Fibroblast of skin of left biceps (primary cell): ENCODE results near the gene SPC24.
"Not testable (repeated sequence)": the region's sequence is repeated elsewhere in the genome, so short reads cannot be mapped to it uniquely, and the experiment has no call there.

Experiments
- DNase-seq, 2 experiments: peaks; one replicate each; pipeline ENCODE4 v3.0.0-alpha.2; 2013; ENCODE audit warnings: low read depth in 2 of 2

The SPC24 gene

DNA sequence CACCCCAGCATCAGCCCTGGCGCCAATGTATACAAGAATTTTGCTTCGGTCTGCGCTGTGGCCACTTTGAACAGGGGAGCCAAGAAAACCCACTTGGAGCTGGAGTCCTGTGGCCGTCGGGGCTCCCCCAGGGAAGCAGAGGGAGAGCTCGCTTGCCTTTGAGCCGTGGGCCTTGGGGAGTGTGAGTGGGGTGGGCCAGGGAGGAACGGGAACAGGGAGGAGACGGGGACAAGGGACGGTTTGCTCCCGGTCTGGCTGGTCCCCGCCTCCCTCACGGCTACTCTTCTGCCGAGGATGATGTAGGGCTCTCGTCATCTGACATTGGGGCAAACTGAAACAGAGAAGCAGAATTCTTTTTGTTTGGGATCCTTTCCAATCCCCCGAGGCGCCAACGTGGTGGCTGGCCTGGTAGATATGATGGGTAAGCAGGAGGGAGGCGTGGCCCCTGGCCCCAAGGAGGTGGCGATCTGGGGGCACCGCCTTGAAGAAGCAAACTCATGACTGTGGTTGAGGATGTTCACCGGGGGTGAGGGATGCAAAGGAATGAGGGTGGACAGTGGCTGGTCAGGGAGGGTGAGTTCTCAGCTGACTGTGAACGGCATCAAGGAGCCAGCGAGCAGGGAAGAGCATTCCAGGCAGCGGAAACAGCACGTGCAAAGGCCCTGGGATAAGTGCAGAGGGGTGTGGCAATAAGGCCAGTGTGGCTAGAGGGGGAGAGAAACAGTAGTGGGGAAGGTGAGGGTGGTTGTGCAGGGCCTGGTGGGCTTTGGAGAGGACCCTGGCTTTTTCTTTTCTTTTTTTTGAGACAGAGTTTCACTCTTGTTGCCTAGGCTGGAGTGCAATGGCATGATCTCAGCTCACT, 10.9 kb upstream of the SPC24 start:
- DNase-seq = no peak

DNA sequence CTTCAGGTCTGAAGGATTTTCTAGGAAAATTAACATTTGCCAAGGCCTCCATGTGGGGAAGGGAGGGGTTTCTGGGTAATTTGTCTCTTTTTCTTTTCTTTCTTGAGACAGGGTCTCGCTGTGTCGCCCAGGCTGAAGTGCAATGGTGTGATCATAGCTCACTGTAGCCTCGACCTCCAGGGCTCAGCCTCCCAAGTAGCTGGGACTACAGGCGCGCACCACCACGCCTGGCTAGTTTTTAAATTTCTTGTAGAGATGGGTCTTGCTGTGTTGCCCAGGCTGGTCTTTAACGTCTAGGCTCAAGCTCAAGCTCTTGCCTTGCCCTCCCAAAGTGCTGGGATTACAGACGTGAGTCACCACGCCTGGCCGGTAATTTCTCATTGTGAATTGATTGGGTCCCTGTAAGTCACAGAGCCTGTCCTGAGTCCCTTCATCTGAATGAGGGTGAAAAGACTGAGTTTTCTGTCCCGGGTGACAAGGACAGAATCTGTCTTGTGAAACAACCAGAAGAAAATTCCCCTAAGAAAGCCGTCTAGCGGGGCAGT, 10.0 kb upstream of the SPC24 start:
- DNase-seq = no peak

DNA sequence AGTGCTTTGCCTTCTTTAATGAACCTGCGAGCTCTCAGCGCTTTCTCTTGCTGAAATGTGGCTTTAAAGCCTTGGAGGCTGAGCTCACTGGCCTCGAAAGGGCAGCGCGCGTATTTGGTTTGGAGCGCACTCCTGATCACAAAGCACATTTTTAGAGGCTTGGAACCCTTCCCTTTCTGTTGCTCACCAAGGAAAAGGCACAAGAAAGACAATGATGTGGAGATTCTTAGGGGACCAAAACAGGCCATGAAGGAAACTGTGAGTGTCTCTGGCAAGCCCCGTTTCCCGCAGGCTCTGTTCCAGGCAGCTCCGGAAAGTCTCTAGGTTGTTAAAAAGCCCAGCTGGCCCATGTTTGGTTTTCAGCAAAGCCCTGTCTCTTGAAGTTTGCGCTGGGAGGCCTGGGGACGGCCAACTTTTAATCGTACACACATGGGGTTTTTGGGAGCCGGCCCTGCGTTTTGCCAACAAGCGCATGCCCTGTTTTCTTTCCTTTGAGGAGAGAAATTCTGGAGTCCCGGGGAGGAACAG, 9.4 kb upstream of the SPC24 start:
- peak; percentile 66 for DNase-seq

DNA sequence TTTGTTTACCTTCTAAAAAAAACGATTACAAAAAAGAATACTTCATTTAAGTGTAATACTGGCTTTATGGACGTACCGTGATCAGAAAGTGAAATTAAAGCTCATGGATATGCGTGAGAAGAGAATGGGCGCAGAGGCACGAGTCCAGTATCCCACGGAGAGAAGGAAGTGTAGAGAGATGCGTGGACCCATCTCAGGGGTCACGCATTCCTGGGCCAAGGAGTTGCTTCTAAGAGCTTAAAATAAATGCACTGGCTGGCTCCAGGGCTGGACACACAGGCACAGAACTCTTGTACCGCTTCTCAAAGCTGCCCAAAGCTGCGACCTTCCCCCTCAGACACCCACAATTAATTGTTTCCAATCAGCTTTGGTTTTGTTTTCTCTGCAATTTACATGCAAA, 8.7 kb upstream of the SPC24 start:
- no peak for DNase-seq

DNA sequence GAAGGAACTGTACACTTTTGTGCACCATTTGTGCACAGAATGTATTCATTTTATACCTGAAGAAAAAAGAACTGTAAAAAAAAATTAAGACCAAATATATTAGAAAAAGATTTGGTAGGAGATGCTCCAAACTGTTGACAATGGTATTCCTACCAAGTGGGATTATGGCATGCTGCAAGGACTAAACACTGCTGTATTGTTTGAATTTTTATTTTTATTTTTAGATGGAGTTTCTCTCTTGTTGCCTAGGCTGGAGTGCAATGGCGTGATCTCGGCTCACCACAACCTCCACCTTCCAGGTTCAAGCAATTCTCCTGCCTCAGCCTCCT, 4.8 kb upstream of the SPC24 start:
- not testable (repeated sequence) for DNase-seq

DNA sequence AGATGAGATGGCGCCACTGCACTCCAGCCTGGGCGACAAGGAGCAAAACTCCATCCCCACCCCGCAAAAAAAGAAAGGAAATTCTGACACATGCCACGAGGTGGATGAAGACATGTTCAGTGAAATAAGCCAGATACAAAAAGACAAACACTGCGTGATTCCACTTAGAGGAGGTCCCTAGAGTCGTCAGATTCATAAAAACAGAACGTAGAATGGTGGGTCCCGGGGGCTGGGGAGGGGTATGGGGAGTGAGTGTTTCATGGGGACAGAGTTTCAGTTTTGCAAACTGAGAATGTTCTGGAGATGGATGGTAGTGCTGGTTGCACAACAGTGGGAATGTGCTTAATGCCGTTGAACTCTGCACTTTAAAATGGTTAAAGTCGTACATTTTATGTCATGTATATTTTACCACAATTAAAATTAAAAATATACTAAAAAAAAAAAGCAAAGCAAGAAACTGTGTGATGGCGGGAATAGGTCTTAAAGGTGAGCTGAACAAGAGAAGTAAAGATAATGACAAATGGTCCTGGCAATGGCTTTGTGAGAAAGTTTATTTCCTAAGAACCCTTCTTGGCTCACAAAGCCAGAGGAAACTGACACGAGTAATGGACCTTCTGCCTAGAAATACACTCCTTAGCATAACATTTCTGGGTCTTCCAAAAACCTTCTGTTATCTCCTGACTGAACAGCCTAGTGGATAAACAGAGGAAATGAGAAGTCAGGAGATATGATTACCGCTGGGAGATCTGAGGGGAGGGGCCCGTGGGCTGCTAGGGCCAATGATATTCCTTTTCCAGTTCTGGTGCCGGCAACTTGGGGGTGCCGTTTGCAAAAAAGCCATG, 4.2 kb upstream of the SPC24 start:
- DNase-seq = no peak

DNA sequence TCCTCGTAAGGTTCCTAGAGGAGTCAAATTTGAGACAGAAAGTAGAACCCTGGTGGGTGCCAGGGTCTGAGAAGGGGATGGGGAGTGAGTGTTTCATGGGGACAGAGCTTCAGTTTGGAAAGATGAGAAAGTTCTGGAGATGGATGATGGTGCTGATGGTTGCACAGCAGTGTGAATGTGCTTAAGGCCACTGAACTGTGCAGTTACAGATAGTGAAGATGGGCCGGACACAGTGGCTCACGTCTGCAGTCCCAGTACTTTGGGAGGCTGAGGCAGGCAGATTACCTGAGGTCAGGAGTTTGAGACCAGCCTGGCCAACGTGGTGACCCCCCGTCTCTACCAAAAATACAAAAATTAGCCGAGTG, 917 bp downstream of the SPC24 start:
- no peak for DNase-seq

DNA sequence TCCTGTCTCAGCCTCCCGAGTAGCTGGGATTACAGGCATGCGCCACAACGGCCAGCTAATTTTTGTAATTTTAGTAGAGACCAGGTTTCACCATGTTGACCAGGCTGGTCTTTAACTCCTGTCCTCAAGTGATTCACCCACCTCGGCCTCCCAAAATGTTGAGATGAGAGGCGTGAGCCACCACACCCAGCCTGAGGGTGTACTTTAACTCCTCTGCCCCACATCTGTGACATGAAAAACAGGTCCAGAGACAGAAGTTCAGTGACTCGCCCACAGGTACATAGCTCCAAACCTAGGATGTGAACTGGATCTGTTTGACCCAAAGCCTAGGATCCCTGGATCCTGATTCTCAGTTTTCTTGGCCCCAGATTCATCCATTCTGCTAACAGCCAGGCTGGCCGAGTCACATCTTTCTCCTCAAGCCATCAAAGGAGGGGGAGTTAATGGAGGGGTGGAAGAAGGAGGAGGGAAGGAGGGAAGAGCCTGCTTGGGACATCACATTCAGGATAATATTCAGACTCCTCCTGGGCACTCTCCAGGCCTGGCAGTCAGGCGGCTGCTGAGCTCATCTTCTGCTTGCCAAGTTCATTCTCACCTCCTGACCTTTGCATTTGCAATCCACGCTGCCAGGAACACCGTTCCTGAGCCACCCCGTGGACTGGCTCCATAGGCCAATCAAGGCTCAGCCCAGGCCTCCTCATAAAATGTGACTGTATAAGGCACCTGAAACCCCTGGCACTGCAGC, 3.1 kb downstream of the SPC24 start:
- DNase-seq = no peak

DNA sequence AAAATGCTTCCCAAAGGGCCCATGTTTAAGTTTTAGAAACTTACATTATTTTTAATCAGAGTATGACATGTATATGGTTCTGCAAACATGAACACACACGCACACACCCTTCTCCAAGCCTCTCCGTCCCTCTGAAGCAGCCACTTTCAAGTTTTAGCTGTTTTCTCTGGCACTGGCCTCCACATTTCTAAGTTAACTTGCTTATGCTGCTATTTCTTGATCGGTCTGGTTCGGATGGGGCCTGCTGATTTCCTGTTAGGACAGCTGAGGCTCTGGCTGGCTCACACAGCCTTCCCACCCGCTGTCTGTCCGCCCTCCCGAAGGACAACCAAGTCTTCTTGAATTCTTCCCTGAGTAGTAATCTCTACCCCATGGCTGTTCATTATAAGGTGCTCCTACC, 4.4 kb downstream of the SPC24 start:
- DNase-seq = no peak

DNA sequence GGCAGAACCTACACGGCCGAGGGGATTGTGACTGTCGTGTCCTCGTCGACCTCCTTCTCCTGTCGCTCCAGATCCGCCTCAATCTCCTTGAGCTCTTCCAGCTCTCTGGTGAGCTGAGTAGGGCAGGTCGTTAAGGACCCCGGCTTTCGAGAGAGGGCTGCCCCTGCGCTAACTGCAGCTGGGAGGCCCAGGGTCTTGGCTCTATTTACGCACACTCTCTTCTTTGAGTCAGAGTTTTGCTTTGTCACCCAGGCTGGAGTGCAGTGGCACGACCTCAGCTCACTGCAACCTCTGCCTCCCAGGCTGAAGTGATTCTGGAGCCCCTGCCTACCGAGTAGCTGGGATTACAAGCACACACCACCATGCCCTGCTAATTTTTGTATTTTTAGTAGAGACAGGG, 7.6 kb downstream of the SPC24 start:
- DNase-seq = no peak

DNA sequence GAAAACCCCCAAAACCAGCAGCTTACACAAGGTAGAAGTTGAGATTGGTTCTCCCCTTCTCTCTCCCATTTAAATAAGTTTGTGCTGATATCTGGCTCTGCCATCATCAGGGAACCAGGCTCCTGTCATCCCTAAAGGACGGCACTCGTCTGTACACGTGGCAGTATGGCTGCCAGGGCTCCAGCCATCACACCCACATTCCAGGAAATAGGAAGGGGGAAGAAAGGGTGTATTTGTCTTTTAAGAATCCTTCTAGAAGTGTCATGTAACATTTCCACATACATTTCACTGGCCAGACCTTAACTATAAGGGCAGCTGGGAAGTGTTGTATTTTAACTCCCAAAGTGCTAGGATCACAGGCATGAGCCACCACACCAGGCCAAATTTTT, 10.1 kb downstream of the SPC24 start:
- no peak for DNase-seq

DNA sequence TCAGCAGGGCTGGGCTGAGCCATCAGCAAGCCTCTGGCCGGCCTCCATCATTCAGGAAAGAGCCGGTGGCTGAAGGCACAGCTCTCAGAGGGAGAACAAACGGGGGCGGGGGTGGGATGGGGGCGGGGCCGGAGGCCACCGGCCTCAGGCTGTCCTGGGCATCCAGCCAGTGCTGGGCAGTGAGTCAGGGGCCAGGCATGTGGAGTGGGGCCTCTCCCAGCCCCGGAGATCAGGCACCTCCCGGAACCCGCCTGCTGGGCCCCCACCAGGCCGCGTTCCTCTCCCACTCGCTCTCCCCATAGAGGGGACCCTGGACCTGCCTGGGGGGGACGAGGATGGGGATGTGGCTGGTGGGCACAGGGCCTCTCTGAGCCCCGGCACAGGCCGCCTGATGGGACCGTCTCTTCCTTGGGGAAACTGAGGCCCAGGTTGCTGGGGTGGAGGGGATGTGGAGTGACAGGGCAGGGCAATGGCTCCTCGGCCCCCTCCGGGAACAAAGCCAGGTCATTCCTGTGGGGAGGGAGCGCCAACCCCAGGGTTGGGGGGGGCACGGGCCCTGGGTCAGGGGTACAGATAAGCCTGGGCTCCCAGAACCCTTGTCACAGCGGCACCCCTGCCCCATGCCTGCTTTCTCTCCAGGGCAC, 12.9 kb downstream of the SPC24 start:
- peak; percentile 78 to 82 for DNase-seq

DNA sequence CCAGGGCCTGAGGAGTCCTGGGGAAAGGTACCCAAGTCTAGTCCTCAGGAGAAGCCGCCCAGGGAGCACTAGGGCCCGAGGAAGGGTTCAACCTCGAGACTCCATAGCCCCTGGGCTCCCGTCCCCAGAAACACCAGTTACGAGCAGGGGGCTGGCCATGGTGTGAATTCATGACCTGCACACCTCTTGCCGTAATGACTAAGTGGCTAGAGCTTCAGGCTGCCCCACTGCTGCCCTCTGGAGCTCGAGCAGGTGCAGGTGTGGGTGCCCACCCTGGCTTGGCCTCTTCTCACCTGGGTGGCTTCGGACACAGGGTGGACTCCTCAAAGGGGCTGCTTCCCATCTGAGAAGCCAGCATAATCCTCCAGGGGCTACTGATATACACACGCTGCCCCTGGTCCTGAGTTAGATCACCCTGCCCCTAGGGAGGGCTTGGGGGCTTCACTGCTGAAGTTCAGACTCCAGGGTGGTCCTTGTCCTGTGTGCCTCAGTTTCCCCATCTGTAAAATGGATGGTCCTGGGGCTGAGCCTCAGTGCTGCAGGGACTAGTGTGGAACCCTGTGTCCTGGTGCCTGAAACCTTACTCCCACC, 13.6 kb downstream of the SPC24 start:
- no peak for DNase-seq

DNA sequence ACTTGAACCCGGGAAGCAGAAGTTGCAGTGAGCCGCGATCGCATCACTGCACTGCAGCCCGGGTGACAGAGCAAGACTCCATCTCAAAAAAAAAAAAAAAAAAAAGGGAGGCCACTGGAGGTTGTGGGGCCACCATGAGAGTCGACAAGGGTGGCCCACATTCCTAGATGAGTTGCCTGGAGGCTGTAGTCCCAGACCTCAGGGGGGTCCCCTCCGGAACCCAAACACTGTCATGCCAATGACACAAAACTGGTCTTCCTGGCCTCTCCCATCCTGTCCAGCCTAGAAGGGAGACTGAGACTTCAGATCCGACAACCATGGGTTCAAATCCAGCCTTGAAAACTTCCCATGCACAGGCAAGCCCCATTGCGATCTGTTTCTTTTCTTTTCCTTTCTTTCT, 14.7 kb downstream of the SPC24 start:
- no peak for DNase-seq

DNA sequence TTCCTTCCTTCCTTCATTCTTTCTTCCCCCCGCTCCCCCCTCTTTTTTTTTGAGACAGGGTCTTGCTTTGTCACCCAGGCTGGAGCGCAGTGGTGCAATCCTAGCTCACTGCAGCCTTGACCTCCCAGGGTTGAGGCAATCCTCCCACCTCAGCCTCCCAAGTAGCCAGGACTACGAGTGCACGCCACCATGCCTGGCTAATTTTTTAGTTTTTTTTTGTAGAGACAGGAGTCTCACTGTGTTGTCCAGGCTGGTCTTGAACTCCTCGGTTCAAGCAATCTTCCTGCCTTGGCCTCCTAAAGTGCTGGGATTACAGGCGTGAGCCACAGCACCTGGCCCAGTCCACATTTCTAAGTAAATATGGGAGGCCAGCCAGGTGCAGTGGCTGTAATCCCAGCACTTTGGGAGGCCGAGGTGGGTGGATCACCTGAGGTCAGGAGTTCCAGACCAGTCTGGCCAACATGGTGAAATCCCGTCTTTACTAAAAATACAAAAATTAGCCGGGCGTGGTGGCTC, 15.5 kb downstream of the SPC24 start:
- not testable (repeated sequence) for DNase-seq

DNA sequence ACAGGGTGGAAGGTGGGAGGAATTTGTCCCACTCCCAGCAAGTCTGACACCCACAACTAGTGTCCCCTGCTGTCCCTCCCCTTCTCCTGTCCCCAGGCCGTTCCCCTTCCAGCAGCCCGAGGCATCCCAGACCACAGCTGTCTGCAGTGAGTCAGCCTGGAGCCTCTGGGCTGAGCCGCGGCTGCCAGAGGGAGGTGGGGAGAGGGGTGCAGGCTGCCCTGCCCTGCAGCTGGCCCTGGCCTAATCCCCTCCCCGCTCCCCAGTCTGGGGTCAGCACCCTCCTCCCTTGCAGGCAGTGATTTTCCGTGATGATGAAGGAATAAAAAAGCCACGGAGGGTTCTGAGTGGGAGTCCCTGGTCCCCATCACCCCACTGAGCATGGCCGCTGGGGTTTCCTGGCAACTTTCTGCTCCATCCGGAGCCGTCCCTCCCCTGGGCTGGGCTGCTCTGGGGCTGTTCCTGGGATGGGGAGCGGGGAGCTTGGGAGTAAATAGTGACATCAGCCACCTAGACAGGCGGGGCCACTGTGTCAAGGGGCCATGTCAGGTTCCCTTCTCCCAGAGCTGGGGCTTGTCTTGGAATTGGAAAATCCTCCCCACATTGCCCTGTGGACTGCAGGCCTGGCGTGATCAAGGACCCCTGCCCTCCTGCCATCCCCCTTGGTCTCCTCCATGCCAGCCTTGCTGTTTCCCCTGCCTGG, 16.8 kb downstream of the SPC24 start:
- DNase-seq = no peak

DNA sequence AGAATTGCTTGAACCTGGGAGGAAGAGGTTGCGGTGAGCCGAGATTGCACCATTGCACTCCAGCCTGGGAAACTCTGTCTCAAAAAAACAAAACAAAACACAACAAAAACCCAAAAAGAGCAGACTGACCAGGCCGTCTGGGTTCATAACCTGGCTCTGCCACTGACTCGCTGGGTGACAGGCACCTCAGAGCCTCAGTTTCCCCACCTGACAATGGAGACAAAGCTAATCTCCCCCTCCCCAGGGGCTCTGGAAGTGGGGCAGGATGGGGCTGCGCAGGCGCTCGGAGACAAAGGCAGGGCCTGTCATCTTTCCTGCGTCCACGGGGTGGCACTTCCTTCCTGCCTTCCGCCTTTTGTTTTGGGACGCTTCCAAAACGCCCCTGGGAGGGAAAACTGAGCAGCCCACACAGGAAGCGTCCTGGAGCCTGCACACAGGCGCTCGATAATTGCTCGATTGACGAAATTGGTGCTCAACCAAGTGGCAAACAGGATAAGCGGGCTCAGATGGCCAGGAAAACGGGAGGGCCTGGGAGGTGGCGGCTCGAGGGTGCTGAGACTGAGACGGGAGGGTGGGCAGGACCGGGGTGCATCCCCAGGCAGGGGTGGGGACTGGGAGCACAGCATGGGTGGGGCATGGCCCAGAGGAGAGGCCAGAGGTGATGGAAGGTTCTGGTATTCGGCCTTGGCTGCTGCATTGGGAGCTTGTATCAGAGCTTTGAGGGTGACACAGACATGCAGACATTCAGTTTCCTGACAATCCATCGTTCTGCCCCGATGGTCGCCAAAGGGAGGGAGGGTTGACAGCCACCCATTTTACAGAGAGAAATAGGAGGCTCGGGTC, 17.8 kb downstream of the SPC24 start:
- DNase-seq = peak; percentile 80 to 81

DNA sequence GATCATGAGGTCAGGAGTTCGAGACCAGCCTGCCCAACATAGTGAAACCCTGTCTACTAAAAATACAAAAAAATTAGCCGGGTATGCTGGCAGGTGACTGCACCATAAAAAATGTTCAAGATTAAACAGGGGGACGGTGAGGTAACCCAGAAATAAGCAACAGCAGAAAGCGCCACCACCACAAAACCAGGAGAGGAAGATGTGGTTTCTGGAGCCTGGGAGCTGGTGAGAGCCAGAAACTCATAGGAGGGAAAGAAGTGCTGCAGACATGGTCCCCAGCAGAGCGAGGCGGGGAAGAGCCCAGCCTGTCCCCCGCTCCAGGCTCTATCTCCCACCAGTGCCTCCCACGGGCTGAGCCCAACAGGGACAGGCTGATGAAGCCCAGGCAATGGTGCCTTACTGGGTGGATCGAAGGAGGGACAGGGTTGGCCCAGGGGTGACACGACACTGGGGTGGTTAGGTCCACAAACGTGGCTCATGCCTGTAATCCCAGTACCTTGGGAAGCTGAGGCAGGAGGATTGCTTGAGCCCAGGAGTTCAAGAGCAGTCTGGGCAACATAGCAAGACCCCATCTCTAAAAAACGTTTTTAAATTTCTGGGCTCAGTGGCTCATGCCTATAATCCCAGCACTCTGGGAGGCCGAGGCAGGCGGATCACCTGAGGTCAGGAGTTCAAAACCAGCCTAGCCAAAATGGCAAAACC, 19.0 kb downstream of the SPC24 start:
- DNase-seq = no peak

DNA sequence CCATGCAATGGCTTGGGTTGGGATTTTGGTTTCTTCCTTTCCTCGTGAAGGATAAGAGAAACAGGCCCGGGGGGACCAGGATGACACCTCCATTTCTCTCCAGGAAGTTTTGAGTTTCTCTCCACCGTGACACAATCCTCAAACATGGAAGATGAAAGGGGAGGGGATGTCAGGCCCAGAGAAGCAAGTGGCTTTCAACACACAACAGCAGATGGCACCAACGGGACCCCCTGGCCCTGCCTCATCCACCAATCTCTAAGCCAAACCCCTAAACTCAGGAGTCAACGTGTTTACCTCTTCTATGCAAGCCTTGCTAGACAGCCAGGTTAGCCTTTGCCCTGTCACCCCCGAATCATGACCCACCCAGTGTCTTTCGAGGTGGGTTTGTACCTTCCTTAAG, 24.1 kb downstream of the SPC24 start:
- no peak for DNase-seq
